GM20431 (cell line): Measurements from ENCODE around the gene SDR42E2.
"Not testable (repeated sequence)": the region's sequence is repeated elsewhere in the genome, so short reads cannot be mapped to it uniquely, and the experiment has no call there.

Source experiments
- in situ Hi-C: fragments of 300-500 bp; cut with MseI, MboI; formaldehyde crosslinking; loops from one replicate; pipeline ENCODE4 v1.15.0; 2020; ENCODE audit warnings: low sequenced_read_pairs; ENCODE audit not compliant: unreplicated experiment

The SDR42E2 gene

DNA sequence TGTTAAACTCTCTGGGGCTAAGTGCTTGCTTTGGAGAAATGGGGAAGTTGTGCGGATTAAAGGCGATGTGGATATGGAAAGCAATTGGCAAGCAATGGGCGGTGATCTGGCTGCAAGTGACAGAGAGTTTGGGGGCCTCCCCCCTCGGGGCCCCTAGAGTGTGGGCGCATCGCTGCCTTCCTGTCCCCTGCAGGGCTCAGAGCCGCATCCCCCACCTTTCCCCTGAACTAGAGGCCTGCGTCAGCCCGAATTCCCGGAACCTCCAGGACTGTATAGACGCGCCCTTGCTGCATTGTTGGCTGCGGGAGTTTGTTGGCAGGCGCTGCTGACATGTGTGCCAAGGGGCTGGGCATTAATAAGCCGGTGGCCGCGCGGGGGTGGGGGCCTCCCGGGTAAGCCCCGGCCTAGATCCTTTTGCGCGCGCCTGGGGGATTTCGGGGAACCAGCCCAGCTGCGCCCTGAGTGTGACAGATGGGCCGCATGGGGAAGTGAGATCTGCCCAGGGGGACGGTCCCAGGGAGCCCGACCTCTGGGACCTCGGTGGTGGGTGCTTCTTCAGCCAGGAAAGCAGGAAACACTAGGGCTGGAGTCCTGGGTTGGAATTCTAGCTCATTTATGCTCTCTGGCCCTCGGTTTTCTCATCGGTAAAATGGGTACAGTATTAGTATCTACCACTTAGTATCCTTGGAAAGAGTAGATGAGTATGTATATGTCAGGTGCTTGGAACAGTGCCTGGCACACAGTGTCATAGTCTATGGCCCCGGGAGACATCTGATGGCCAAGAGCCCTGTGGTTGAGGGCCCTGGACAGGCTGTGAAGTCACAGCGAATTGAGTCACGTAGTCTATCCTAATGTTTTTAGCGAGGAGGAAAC lies 44.8 kb downstream of the SDR42E2 start:
- in situ Hi-C loops: loop anchor here (10.0 kb wide), 1 partner anchor 88 kb away; the partner anchor contains the start of gene POLR3E

DNA sequence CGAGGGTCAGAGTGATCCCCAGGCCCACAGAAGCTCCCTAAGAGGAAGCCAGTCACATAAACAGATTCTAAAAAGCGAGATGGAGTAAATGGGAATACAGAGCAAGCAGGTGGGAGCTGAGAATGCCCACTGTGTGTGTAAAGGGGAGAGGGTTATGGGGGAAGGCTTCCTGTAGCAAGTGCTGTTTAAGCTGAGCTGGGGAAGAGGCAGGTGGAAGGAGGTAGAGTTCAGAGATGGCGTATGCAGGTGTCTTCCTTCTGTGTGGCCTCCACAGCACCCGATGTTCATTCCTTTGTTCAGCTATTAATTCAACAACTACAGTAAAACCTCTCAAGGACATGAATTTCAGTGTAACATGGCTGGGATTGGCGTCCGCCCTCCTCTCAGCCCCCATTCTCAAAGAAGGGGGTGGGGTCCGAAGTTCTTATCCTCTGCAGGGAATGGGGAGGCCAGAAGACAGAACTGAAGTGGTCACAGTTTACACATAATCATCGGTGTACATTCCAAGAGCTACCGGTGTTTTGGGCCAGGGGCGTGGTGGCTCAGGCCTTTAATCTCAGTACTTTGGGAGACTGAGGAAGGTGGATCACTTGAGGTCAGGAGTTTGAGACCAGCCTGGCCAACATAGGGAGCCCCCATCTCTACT lies 45.5 kb downstream of the SDR42E2 start:
- in situ Hi-C loops: loop anchor here (10.0 kb wide), 1 partner anchor 87 kb away; the partner anchor contains the start of gene POLR3E

DNA sequence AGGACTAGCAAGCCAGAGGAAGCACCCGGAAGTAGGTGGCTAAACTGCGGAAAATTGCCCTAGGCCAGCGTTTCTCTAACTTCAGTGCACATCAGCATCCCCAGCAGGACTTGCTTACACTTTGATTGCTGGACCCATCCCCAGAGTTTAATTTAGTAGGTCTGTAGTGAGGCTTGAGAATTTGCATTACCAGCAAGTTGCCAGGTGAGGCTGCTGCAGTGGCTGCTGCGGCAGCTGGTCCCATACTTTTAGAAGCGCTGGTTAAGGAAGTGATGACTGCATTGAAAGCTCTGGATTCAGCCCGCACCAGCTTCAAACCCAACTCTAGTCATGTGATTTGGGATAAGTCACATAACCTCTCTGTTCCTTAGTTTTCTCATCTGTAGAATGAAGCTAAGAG lies 48.0 kb downstream of the SDR42E2 start:
- in situ Hi-C loops: no loop called here

DNA sequence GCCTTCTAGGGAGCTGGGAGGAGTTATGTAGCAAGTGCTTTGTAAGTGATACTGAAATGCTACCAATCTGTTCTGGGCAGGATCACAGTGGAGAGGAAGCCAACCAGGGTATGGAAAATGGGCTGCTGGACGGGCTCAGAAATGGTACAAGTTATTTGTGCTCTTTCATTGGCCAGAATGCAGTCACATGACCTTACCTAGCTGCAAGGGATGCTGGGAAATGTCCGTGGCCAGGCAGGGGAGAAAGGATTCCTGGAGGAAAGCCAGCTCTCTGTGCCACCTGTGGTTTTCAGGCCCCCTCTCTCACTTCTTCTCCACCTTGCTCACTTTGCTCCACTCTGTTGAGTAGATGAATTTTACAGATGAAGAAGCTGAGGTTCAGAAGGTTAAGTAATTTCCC lies 48.5 kb downstream of the SDR42E2 start:
- in situ Hi-C loops: no loop called here

DNA sequence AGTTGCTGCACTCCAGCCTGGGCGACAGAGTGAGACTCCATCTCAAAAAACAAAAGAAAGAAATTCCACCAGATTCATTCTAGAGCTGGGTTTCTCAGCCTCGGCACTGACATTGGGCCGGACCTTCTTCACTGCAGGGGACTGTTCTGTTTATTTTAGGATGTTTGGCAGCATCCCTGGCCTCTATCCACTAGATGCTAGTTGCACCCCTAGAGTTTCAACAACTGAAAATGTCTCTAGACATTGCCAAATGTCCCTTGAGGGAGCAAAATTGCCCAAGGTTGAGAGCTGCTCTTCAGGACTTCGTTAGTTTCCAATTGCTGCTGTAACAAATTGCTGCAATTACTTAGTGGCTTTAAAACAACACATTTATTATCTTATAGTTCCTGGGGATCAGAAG lies 50.9 kb downstream of the SDR42E2 start:
- in situ Hi-C loops: no loop called here

DNA sequence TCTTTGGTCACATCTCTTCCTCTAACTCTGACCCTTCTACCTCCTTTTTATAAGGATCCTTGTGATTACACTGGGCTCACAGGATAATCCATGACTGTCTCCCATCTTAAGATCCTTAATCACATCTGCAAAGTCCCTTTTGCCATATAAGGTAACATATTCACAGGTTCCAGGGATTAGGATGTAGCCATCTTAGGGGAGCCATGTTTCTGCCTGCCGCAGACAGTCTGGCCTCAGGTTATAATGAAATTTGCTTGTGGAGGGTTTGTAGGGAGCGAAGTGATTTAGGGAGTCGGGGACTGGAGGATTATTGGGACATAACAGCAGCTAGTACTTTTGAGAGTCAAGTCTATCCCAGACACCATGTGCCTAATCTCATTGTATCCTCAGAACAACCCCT lies 51.5 kb downstream of the SDR42E2 start:
- in situ Hi-C loops: no loop called here

DNA sequence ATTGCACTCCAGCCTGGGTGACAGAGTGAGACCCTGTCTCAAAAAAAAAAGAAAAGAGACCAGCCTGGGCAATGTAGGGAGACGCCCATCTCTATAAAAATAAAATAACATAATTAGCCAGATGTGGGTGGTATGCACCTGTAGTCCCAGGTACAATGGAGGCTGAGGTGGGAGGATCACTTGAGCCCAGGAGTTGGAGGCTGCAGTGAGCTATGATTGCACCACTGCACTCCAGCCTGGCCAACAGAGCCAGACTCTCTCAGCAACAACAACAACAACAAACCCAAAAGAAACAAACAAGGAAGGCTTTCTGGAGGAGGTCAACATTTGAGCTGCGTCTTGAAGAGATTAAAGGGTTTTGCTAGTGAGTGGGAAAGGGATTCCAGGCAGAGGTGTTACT lies 52.1 kb downstream of the SDR42E2 start:
- in situ Hi-C loops: no loop called here

DNA sequence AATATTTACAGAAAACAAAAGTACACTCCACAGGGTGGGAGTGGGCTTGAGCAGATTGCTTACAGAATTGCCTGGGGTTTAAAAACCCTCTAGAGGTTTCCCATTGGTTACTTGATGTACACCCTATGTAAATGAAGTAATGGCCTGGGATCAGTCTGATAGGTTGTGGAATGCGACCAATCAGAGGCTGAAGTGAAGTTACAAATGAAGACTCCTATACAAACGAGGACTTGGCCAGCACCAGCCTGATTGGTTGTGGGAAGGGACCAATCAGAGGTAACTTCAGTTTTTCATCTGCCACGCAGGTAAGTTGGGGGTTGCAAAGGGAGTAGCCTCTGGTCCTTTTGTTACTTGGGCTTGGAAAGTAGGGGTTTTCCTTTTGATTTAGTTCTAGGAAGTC lies 52.6 kb downstream of the SDR42E2 start:
- in situ Hi-C loops: no loop called here

DNA sequence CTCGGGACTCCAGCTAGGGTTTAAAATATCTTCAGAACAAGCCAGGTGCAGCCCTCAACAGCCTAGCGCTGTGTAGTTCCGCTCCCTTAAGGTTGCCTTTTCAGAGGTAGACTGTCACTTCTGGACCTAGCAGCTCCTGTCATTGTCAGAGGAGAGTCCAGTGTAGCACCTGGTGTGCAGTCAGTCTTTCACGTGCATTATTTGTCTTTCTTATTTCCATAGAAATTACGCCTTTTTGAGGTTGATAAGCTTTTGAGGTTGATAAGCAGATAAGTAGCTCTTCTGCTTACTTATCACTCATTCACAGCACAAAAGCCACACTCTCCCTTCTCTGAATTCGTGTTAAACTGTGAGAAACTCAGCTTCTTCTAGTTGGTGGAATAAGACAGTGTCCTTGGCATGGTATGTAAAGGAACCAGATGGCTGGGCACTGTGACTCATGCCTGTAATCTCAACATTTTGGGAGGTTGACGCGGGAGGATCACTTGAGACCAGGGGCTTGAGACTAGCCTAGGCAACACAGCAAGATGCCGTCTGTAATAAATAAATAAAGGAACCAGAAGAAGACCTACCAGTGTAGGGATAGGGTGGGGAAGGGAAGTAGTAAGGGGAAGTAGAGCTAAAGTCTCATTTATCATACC lies 54.0 kb downstream of the SDR42E2 start:
- in situ Hi-C loops: no loop called here

DNA sequence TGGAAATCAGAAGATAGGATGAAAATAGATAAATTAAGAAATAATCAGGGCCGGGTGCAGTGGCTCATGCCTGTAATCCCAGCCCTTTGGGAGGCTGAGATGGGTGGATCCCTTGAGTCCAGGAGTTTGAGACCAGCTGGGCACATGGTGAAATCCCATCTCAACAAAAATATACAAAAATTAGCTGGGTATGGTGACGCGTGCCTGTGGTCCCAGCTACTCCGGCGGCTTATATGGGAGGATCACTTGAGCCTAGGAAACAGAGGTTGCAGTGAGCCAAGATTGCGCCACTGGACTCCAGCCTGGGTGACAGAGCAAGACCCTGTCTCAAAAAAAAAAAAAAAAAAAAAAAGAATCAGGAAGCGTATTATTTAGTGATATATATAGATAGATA lies 54.5 kb downstream of the SDR42E2 start:
- in situ Hi-C loops: not testable (repeated sequence)

DNA sequence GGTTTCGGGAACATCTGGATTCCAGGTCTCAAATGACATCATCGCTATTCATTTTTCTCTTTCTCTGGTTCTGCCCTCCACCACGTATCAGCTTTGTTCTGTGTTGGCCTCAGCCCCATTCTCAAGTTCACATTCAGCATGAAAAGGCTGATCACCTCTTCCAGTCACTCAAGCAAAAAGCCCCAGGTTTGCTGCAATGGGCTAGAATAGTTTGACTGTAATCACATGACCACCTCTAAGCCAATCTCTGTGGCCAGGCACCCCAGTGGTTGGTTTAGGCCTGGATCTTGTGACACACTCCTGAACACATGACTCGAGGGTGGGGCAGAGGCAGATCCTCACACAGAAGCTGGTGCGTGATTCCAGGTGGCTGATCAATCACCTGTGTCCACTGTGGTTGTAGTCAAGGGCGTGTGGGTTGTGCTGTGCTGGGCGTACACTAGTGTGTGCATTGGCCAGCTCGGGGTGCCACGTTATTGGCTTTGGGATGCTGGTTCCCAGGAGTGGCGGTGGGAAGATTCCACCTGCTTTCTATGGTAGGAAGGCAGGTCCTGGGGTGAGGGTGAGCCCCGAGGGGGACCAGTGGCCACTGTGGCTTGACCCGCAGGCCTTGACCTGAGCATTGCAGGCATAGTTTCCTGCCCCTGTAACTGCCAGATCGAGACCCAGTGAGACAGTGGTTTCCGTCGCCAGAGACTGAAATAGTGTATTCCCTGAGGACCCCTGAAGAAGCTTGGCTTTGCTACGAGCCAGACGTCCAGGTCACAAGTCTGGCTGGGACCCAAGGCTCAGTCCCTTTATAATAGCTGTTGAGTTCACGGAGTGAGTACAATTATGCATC lies 55.8 kb downstream of the SDR42E2 start:
- in situ Hi-C loops: no loop called here

DNA sequence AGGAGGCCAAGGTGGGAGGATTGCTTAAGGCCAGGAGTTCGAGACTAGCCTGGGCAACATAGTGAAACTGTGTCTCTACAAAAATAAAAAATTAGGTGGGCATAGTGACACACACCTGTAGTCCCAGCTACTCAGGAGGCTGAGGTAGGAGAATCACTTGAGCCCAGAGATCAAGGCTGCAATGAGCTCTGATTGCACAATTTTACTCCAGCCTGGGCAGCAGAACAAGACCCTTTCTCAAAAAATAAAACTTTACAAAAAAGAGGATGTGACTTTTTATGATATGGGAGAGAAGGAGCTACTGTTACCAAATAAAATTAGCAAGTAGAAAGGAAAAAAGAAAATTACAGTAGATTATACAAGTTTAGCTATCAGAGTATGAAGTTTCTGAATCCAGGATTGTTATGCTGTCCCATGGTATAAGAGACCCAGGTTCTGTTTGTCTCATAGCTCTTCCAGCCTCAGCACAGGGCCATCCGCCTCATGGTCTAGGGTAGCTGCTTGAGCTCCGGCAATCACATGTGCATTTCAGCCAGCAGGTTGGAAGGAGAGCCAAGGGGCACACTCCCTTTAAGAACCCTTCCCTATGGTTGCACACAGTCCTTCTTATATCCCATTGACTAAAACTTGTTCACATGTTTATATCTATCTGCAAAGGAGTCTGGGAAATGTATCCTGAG lies 57.2 kb downstream of the SDR42E2 start:
- in situ Hi-C loops: no loop called here

DNA sequence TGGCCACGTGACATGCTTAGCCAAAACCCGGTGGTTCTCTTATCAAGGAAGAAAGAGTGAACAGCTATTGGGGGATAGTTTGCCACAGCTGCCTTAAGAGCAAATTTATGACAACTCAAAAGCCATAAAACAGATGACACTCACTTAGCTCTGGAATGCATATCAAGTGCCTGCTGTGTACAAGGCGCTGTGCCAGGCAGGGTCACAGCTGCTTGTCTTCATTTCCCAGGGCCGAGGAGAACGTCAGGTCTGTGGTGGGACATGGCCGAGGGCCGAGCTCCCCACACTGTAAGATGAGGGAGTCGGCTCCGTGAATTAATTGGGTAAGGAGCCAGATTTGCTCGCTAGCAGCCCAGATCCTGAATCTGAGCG lies 57.7 kb downstream of the SDR42E2 start:
- in situ Hi-C loops: no loop called here

DNA sequence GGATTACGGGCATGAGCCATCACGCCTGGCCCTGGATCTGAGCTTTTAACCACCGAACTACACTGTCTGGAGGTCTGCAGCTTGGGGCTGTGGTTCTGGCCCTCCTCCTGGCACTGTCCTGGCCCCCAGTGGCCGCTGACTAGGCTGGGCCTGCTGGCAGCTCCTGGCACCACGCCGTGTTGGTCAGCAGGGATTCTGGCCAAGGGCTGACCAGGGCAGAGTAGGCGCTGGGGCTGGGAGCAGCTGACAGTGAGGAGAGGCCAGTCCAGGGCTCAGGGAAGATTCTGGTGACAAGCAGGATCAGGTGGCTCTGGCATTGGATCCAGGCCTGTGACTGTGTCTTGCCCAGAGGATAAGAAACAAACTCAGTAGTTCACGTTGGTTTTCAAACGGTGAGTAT lies 58.4 kb downstream of the SDR42E2 start:
- in situ Hi-C loops: no loop called here

DNA sequence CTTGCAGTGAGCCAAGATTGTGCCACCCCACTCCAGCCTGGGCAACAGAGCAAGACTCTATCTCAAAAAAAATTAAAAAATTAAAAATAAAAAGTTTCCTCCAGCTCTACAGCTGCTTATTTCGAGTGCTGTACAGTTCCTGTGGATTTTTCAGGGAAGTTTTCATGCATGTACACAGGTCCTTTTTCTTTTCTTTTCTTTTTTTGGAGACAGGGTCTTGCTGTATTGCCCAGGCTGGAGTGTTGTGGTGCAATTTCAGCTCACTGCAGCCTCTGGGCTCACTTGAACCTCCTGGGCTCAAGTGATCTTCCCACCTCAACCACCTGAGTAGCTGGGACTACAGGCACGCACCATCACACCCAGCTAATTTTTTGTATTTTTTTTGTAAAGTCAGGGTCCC lies 59.7 kb downstream of the SDR42E2 start:
- in situ Hi-C loops: no loop called here

DNA sequence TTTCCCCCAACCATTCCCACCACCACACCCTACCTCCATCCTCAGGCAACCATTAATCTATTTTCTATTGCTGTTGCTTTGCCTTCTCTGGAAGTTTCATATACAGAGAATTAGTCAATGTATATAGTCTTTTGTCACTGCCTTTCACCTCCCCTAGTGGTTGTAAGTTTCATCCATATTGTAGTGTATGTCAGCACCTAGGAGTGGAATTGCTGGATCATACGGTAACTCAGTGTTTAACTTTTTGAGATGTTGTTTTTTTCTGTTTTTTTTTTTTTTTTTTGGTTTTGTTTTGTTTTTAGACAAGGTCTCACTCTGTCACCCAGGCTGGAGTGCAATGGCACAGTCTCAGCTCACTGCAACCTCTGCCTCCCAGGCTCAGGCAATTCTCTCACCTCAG lies 60.7 kb downstream of the SDR42E2 start:
- in situ Hi-C loops: no loop called here

DNA sequence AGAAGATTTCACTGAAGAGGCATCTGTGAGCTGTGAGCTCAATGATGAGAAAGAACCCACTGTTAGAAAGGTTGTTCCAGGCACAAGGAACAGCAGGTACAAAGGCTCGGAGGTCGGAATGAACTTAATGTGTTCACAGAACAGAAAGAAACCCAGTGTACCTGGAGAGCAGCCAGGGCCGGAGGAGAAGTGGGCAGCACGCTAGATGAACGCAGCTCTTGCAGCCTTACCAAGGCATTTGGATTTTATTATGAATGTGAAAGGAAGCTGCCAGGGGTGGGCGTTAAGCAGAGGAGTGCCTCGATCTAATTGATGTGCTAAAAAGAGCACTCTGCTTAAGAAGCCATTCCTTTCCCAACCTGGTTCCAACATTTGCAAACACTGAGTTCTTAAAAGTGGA lies 62.8 kb downstream of the SDR42E2 start:
- in situ Hi-C loops: no loop called here

DNA sequence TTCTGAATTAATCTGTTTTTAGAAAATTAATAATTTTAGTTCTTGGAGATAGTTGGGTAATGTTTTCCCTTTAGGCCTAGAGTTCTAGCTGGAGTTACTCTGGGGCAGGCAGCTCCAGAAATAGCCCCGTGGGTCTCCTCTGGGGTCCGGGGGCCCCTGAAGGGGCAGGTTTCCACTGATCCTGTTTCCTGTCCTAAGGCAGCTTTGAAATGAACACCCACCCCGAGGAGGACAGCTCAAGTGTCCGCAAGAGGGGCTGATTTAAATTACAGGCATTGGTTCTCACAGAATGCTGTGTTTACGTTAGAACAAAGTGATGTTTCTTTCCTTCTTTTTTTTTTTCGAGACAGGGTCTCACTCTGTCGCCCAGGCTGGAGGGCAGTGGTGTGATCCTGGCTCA lies 67.6 kb downstream of the SDR42E2 start:
- in situ Hi-C loops: no loop called here

DNA sequence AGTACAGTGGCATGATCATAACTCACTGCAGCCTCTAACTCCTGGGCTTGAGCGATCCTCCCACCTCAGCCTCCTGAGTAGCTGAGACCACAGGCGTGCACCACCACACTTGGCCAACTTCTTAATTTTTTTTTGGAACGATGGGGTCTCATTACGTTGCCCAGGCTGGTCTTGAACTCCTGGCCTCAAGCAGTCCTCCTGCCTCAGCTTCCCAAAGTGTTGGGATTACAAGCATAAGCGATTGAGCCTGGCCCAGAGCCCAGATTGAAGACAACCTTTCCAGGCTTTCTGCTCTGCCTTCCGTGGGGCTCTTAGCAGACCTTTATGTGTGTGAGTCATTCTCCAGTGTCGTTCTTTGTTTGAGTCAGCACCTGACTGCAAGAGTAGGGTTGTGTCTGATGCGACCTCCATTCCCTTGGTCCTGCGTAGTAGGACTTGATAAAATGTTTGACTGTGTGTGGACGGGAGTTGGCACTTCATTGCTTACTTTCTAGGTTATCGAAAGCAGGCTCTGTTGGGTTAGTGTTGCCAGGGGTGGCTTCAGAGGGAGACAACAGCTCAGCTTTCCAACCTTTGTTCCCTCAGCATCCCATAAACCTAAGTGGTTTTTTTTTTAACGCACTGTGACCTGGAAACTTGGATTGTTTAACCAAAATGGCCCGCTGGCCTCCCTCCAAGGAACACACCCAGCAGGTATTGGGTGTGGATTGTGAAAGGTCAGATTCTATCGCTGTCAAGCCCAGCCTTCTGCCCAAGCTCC lies 70.2 kb downstream of the SDR42E2 start:
- in situ Hi-C loops: no loop called here
